Testis (tissue), 3 donors: Measurements from ENCODE around the gene FOCAD. TPM values are rescaled to one million over a fixed set of nuclear protein-coding genes. Genes with fewer than 3 reads are reported as not detected.

Experiments
- DNase-seq: peaks from one replicate; pipeline ENCODE4 v3.0.0-alpha.2; 2019
- H3K27ac ChIP-seq, 2 donors: fragments of 200-600 bp; sonication (generic); one replicate each; pipeline ENCODE4 v1.5.1; 2019
- H3K27me3 ChIP-seq: fragments of 200-600 bp; sonication (generic); one replicate; pipeline ENCODE4 v1.5.1; 2019
- H3K36me3 ChIP-seq: fragments of 200-600 bp; sonication (generic); one replicate; pipeline ENCODE4 v1.5.1; 2017; ENCODE audit warnings: low read depth; ENCODE audit errors: missing control alignments
- H3K4me1 ChIP-seq: fragments of 200-600 bp; sonication (generic); one replicate; pipeline ENCODE4 v1.5.1; 2019
- H3K4me3 ChIP-seq, 2 donors: fragments of 200-600 bp; sonication (generic); one replicate each; pipeline ENCODE4 v1.5.1; 2017 to 2019
- H3K9me3 ChIP-seq: fragments of 200-600 bp; sonication (generic); one replicate; pipeline ENCODE4 v1.5.1; 2017
- CTCF ChIP-seq, 3 experiments: fragments of 450-650 bp in 2 of 3; fragments of 200-600 bp in 1 of 3; sonication (generic) in 1 of 3; IDR thresholded peaks; one replicate each; pipeline ENCODE4 v1.5.1; 2016 to 2019; ENCODE audit warnings: antibody characterized with exemption in 3 of 3, mild to moderate bottlenecking in 2 of 3, moderate library complexity in 1 of 3
- POLR2A ChIP-seq: fragments of 450-650 bp; IDR thresholded peaks from one replicate; pipeline ENCODE4 v1.6.1; 2017; ENCODE audit warnings: antibody characterized with exemption, mild to moderate bottlenecking, moderate library complexity
- WGBS, 2 donors: methylation state at CpG; one replicate each; pipeline ENCODE4 v1.1.5; 2018; 5-methylcytosine and 5-hydroxymethylcytosine counted together
- intact Hi-C: fragments of 100-400 bp; cut with DNase I; formaldehyde crosslinking; loops from one replicate; pipeline ENCODE4 v1.15.1; 2023; ENCODE audit warnings: low total_unique reads
- polyA plus RNA-seq: library from polyadenylated mRNA; stranded (reverse); fragments of 350-450 nt; fragmentation: Illumina TruSeq; extraction: RNeasy Lipid Tissue Mini Kit (QIAGEN cat#74804); gene quantifications from one replicate; pipeline ENCODE4 v1.2.3, GENCODE V29; 2014; ENCODE audit warnings: low read depth, low replicate concordance; ENCODE audit not compliant: insufficient read depth
- total RNA-seq, 2 donors: library from RNA; depleted of rRNA; stranded (reverse); fragments of >200 nt; gene quantifications; one replicate each; pipeline ENCODE4 v1.2.3, GENCODE V29; 2016

The FOCAD gene
- total and polyA plus RNA-seq, 3 donors from 2014 or later: 26.6 to 45.4 (median 38.7) TPM

- H3K27ac ChIP-seq: no peak overlapping the region
- no peaks in the 10 kb centered on the region for H3K9me3 ChIP-seq
- H3K27me3 ChIP-seq: no peaks in the 10 kb centered on the region
- no peak for TF ChIP-seq POLR2A
- TF ChIP-seq CTCF (IDR thresholded peaks at IDR 0.05): no peak
- H3K4me3 ChIP-seq: no peak overlapping the region
- no peak for DNase-seq
- H3K4me1 ChIP-seq: no peaks in the 10 kb centered on the region
- no peaks in the 10 kb centered on the region for H3K36me3 ChIP-seq
- intact Hi-C loops: no loop called here
- WGBS, 2 donors: 83 to 84% methylated on average over 3 of the region's 3 CpGs
Measured at GRCh38 chr9:20760246-20760891, 76.3 kb downstream of the FOCAD start.

GRCh38 chr9:20770947-20771346 lies 86.9 kb downstream of the FOCAD start:
- intact Hi-C loops: no loop called here
- Histone ChIP-seq H3K9me3 (no peaks in the 10 kb centered on the region), H3K27ac (no peak overlapping the region), H3K4me3 (no peak overlapping the region), H3K27me3 (no peaks in the 10 kb centered on the region), H3K36me3 (no peaks in the 10 kb centered on the region), H3K4me1 (no peaks in the 10 kb centered on the region)
- TF ChIP-seq POLR2A (no peak), CTCF (IDR thresholded peaks at IDR 0.05) (no peak)
- no peak for DNase-seq
- WGBS, 2 donors: 88 to 97% methylated on average over 1 of the region's 1 CpG

DNA sequence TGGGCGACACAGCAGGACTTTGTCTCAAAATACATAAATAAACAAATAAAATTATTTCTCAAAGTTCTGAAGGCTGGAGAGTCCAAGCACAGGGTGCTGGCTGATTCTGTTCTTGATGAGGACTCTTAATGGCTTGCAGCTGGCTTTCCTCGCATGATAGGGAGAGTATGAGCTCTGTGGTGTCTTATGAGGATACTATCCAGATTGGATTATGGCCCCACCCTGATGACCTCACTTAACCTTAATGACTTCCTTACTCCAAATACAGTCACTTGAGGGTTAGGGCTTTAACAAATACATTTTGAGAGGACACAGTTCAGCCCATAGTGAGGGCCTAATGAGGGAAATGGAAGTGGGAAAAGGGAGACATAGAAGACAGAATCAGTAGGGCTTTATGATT lies 87.7 kb downstream of the FOCAD start:
- Histone ChIP-seq H3K4me1 (no peaks in the 10 kb centered on the region), H3K4me3 (no peak overlapping the region), H3K36me3 (no peaks in the 10 kb centered on the region), H3K9me3 (no peaks in the 10 kb centered on the region), H3K27ac (no peak overlapping the region), H3K27me3 (no peaks in the 10 kb centered on the region)
- WGBS, 2 donors: 89 to 97% methylated on average over 2 of the region's 2 CpGs
- TF ChIP-seq POLR2A: no peak
- no peak for TF ChIP-seq CTCF (IDR thresholded peaks at IDR 0.05)
- no peak for DNase-seq
- intact Hi-C loops: no loop called here

DNA sequence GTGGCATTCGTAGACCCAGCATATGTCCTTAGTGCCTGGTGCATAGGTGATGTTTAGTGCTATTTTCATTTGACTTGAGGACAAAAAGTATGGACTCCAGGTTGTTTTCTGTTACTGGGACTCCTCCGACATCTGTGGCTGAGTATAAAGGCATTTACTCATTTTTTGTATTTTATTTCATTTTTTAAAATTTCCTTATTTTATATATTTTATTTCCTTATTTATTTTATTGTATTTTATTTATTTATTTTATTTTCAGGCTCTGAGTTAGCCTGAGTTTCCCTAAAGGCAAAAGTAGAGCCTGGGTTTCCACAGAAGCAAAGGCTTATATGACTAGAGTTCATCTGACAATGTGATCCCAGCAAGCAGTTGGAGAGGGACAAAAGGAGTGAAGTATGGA lies 91.6 kb downstream of the FOCAD start:
- Histone ChIP-seq H3K9me3 (no peaks in the 10 kb centered on the region), H3K36me3 (no peaks in the 10 kb centered on the region), H3K4me3 (no peak overlapping the region), H3K27me3 (no peaks in the 10 kb centered on the region), H3K4me1 (no peaks in the 10 kb centered on the region), H3K27ac (no peak overlapping the region)
- DNase-seq: no peak
- intact Hi-C loops: no loop called here
- 97 to 100% methylated on average over 2 of the region's 2 CpGs for WGBS, 2 donors
- TF ChIP-seq CTCF (IDR thresholded peaks at IDR 0.05) (no peak), POLR2A (no peak)

DNA sequence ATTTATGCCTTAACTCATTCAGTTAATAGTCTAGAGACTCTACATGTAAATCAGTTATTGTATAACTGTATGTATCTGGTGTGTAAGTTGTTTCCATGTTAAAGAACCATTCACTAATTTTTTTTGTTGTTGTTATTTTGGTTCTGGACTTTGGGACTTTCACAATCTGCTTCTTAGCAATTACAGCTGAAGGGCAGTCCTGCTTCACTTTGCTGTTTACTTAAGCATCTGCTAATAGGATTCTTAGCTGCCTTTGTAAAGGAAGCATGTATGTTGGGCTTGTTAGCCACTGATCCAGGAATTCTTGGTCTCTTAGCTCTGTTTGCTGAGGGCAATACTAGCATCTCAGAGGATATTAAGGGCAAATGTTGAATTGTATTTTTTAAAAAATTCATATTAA lies 97.0 kb downstream of the FOCAD start:
- intact Hi-C loops: loop anchor here (5.0 kb wide), 1 partner anchor 1744 kb away; no protein-coding TSS in a partner anchor
- TF ChIP-seq CTCF (IDR thresholded peaks at IDR 0.05): no peak
- no peak for TF ChIP-seq POLR2A
- no peaks in the 10 kb centered on the region for H3K4me1 ChIP-seq

More for the DNA sequence above, 97.0 kb downstream of the FOCAD start:
- no peak for DNase-seq
- Histone ChIP-seq H3K27me3 (no peaks in the 10 kb centered on the region), H3K4me3 (no peak overlapping the region), H3K9me3 (no peaks in the 10 kb centered on the region), H3K27ac (no peak overlapping the region), H3K36me3 (no peaks in the 10 kb centered on the region)
